ENCODE measurements around the gene MPRIP.

Gene MPRIP

DNA sequence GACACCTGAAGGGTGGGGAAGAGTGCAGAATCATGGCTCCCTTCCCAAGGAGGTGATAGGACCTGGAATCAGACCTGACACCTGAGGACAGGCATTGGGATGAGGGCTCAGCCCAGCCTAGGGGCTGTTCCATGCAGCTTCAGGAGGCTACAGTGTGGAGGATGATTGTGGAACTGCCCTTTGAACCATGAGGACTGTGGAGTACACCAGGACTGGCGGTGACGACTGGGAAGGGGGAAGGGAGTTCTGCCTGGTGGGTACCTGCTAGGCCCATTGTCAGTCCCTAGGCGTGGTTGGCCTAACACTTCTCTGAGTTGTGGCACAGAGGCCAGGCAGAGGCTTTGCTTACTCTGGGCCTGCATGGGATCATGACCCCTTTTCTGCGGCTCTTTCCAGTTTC lies 76.1 kb downstream of the MPRIP start:
- H3K4me3 ChIP-seq (ENCODE audit: low read depth in 1 of 2, low read length in 1 of 2), result no peak overlapping the region
- H3K27me3 ChIP-seq, result no peaks in the 10 kb centered on the region
- no peaks in the 10 kb centered on the region for H3K9me3 ChIP-seq
- H3K27ac ChIP-seq, result no peak overlapping the region
- no peaks in the 10 kb centered on the region for H3K4me1 ChIP-seq (ENCODE audit: control insufficient read depth in 1 of 2, insufficient read depth in 1 of 2, low read depth in 1 of 2, low read length in 1 of 2)
- H3K36me3 ChIP-seq, result no peaks in the 10 kb centered on the region
- TF ChIP-seq, protein P1, sequence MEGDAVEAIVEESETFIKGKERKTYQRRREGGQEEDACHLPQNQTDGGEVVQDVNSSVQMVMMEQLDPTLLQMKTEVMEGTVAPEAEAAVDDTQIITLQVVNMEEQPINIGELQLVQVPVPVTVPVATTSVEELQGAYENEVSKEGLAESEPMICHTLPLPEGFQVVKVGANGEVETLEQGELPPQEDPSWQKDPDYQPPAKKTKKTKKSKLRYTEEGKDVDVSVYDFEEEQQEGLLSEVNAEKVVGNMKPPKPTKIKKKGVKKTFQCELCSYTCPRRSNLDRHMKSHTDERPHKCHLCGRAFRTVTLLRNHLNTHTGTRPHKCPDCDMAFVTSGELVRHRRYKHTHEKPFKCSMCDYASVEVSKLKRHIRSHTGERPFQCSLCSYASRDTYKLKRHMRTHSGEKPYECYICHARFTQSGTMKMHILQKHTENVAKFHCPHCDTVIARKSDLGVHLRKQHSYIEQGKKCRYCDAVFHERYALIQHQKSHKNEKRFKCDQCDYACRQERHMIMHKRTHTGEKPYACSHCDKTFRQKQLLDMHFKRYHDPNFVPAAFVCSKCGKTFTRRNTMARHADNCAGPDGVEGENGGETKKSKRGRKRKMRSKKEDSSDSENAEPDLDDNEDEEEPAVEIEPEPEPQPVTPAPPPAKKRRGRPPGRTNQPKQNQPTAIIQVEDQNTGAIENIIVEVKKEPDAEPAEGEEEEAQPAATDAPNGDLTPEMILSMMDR (IDR thresholded peaks at IDR 0.05), result no peak

DNA sequence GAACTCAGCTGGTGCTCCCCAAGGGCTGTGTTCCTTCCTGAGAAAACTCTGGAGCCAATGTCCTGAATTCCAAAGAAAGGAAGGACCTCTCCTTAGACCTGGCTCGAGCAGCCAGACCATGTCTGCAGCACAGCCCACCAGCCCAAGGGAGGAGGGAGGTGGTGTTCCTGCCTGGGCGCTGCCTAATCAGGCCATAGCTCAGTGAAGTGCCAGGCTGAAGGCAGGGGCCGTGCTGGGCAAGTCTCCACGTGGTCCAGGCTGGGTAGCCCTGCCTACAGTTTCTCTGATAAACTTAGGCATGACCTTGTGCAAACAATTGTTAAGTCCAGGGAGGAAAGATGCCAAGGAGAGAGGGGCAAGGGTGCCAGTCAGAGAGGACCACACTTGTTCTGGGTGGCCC lies 76.8 kb downstream of the MPRIP start:
- Histone ChIP-seq H3K36me3 (no peaks in the 10 kb centered on the region), H3K27ac (no peak overlapping the region), H3K4me3 (ENCODE audit: low read depth in 1 of 2, low read length in 1 of 2) (no peak overlapping the region), H3K9me3 (no peaks in the 10 kb centered on the region), H3K4me1 (ENCODE audit: control insufficient read depth in 1 of 2, insufficient read depth in 1 of 2, low read depth in 1 of 2, low read length in 1 of 2) (no peaks in the 10 kb centered on the region), H3K27me3 (no peaks in the 10 kb centered on the region)
- TF ChIP-seq, protein P1 (IDR thresholded peaks at IDR 0.05), result no peak

DNA sequence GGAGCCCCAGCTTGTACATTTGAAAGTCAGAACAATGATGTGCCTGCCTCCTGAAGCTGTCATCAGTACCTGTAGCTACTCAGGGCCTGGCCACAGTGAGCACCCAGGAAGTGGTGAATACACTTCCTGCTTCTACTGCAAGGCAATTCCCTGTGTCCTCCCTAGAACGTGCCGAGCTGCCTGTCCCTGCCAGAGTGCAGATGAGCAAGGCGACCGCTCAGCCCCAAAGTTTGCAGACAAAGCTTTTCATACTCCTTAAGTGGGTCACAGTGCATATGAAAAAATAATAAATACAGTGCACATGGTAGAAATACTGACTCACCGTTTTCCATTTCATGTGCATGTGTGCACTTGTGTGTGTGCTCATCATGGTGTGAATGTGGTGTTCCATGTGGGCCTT lies 77.3 kb downstream of the MPRIP start:
- TF ChIP-seq, protein P1 (IDR thresholded peaks at IDR 0.05), result no peak
- Histone ChIP-seq H3K36me3 (no peaks in the 10 kb centered on the region), H3K4me1 (ENCODE audit: control insufficient read depth in 1 of 2, insufficient read depth in 1 of 2, low read depth in 1 of 2, low read length in 1 of 2) (no peaks in the 10 kb centered on the region), H3K27me3 (no peaks in the 10 kb centered on the region), H3K4me3 (ENCODE audit: low read depth in 1 of 2, low read length in 1 of 2) (no peak overlapping the region), H3K9me3 (no peaks in the 10 kb centered on the region), H3K27ac (no peak overlapping the region)

DNA sequence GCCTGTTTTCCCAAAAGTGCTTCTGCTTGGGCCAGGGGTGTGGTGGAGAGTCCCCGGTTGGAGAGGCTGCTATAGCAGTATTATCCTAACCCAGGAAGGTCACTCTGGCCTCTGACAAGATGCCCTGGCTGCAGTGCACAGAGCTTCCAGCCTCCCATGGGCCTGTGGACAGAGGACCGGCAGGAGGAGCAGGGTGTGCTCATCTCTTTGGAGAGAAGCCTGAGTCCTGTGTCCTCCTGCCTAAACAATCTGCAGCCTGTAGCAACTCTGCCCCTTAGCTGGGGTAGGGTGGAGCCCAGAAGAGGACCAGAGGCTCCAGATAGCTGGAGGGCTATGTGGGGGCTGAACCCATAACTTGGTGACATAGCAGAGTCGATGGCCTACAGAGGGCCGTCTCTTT lies 78.0 kb downstream of the MPRIP start:
- Histone ChIP-seq H3K4me3 (ENCODE audit: low read depth in 1 of 2, low read length in 1 of 2) (no peak overlapping the region), H3K36me3 (no peaks in the 10 kb centered on the region), H3K27me3 (no peaks in the 10 kb centered on the region), H3K4me1 (ENCODE audit: control insufficient read depth in 1 of 2, insufficient read depth in 1 of 2, low read depth in 1 of 2, low read length in 1 of 2) (no peaks in the 10 kb centered on the region), H3K27ac (no peak overlapping the region), H3K9me3 (no peaks in the 10 kb centered on the region)
- TF ChIP-seq, protein P1 (IDR thresholded peaks at IDR 0.05), result no peak

DNA sequence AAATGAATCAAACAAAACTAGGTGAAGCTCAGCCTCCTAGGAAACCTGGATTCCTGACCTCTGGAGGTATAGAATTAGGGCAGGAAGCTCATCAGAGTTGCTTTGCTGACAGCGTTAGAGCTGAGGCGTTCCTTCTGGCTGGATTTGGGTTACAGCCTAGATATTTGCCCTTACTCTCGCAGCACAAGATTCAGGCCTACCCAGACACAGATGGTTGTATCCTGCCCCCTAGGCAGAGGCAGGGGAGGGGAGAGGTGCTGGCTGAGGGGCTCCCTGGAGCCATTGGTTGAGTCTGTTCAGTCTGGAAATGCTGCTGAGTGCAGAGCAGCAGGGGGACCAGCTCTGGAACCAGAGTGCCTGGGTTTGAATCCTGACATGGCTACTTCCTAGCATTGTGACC lies 78.4 kb downstream of the MPRIP start:
- H3K4me3 ChIP-seq (ENCODE audit: low read depth in 1 of 2, low read length in 1 of 2), result no peak overlapping the region
- no peak overlapping the region for H3K27ac ChIP-seq
- H3K27me3 ChIP-seq, result no peaks in the 10 kb centered on the region
- H3K9me3 ChIP-seq, result no peaks in the 10 kb centered on the region
- H3K4me1 ChIP-seq (ENCODE audit: control insufficient read depth in 1 of 2, insufficient read depth in 1 of 2, low read depth in 1 of 2, low read length in 1 of 2), result no peaks in the 10 kb centered on the region
- H3K36me3 ChIP-seq, result no peaks in the 10 kb centered on the region
- TF ChIP-seq, protein P1 (IDR thresholded peaks at IDR 0.05), result no peak

DNA sequence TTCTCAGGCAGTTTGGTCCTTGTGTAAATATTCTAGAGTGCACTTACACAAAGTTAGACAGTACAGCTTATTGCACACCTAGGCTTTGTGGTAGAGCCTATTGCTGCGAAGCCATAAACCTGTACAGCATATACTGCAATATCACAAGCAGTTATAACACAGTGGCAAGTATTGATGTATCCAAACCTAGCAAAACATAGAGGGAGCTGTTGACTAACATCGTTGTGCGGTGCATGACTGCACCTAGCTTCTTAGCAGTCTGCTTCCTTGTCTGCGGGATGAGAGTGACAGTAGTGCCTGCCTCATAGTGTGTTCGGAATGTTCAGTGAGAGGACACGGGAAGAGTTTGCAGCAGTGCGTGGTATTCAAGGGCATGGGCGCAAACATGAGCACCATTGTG lies 78.9 kb downstream of the MPRIP start:
- Histone ChIP-seq H3K27ac (no peak overlapping the region), H3K27me3 (no peaks in the 10 kb centered on the region), H3K4me1 (ENCODE audit: control insufficient read depth in 1 of 2, insufficient read depth in 1 of 2, low read depth in 1 of 2, low read length in 1 of 2) (no peaks in the 10 kb centered on the region), H3K36me3 (no peaks in the 10 kb centered on the region), H3K4me3 (ENCODE audit: low read depth in 1 of 2, low read length in 1 of 2) (no peak overlapping the region), H3K9me3 (no peaks in the 10 kb centered on the region)
- TF ChIP-seq, protein P1 (IDR thresholded peaks at IDR 0.05), result no peak

Measured in neutrophil (primary cell).